ENCODE results near the gene KCNQ1.

DNA sequence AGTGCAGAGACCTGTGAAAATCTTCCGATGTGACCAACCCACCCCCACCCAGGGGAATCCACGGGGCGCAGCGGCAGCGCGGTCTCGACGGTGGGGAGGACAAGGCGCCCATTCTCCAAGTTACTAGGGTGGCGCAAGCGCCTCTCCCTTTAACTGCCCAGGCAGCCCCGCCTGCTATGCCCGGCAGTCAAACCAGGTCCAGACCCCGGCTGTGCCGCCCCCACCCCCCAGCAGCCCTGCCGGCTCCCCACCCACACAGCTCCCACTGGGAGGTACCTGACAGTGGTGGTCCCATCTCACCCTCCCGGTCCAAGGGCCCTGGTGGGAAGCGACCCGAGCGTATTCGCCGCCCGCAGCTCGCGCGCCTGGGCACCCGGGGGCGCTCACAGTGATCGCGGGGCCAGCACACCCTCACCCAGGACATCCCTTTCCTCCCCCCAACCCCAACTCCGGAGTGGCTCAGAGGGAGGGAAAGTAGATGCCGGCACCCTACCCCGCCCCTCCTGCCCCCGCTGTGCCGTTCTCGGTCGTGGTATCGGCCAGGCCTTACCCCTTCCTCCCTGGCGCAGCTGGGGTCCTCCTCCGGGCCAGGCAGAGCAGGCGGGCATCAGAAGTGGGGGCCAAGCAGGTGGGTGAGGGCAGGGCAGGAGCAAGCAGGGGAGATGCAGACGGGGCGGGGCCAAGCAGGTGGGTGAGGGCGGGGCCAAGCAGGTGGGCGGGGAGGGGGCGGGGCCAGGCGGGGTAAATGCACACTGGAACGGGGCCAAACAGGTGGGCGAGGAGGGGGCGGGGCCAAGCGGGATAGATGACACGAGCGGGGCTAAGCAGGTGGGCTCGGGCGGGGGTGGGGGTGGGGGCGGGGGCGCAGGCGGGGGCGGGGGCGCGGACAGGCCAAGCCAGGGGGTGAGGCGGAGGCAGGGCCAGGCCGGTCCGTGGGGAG is 657 bp upstream of the KCNQ1 start, which contains the start of gene TRPM5:
- TF ChIP-seq CTCF (IDR thresholded peaks at IDR 0.05) (no peak), POLR2A (IDR thresholded peaks at IDR 0.05) (no peak)

All from lower leg skin (tissue), 3 donors.